HG02623 (cell line): Measurements from ENCODE around the gene HRK.
A peak's percentile ranks its signal among the peaks of the same experiment; 100 is the strongest.
"Not testable (repeated sequence)": the region's sequence is repeated elsewhere in the genome, so short reads cannot be mapped to it uniquely, and the experiment has no call there.

Experiments used
- ATAC-seq: cut with Tn5 transposase; IDR thresholded peaks from one replicate; pipeline ENCODE4 v1.9.1; 2021; ENCODE audit warnings: moderate library complexity; ENCODE audit not compliant: unreplicated experiment

HRK gene

GRCh38 chr12:116820064-116820656 is 61.1 kb downstream of the HRK start:
- ATAC-seq = no peak

DNA sequence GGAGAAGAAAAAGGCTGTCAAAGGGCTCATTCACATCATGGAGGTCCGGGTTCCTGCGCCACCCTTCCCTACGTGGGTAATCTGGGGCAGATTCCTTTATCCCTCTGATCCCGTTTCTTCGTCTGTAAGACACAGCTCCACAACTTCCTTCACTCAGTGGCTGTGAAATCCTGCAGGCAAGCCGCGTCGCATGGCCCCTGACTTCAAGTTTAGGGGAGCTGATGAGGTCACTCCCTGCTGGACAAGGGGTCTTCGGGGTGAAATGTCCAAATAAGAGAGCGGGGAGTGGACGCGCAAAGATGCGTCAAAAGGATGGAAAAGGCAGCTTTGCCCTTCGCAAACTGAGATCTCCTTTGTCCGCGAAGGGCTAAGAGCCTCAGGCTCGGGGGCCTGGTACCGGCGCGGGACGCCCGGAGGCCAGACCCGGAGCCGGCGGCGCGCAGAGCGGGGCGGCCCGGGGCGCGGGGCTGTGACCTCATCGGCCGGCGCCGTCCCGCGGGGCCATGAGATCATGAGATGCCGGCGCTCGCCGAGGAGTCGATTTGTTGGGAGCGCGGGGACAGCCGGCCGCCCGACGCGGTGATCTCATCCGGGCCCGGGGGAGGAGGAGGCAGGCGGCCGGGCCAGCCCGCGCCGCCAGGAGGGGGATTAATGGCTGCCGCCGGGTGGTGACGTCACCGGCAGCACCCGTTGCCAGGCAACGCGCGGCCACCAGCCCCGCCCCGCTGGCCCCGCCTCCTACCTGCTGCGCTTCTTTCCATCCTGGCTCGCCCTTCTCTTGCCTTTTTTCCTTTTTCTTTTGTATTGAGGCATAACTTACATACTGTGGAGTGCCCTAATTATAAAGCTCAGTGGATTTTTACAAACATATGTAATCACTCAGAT is 62.1 kb downstream of the HRK start:
- ATAC-seq = peak; percentile 79

DNA sequence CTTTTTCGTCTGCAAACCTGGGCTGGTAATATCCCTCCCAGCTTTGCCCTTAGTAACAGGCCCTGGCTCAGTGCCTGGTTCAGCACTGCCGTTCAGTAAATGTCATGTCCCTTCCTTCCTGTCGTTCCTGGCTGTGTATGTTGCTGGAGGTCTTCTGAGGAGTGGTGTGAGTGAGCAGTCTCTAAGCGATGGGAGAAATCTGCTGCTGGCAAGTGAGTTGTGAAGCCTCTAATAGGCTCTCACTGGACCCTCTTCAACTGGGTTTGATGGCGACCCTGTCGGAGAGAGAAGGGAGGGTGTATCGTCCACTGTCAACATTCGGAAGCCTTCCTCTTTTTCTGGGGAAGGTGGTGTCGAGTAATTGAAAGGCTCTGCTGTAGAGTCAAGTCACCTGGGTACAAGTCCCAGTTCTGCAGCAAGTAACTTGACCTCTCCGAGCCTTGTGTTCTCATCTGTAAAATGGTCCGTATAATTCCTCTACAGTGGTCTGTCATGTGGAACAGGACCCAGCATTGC is 62.8 kb downstream of the HRK start:
- no peak for ATAC-seq

- not testable (repeated sequence) for ATAC-seq
Measured at GRCh38 chr12:116814766-116815165, 66.5 kb downstream of the HRK start.

- no peak for ATAC-seq
Measured at GRCh38 chr12:116813271-116814041, 67.8 kb downstream of the HRK start.

DNA sequence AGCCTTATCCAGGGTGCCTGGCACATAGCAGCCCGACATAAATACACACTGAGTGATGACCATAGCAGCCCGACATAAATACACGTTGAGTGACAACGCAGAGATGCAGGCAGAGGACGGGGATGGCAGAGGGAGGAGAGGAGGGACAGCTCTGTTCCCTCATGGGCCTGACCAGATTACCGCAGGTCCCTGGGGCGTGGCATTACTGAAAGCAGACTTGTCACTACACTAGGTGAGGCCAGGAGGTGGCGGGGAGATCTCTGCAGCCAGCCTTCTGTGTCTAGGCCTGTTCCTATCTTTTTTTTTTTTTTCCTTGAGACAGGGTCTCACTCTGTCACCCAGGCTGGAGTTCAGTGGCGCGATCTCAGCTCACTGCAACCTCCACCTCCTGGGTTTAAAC is 69.0 kb downstream of the HRK start:
- no peak for ATAC-seq

DNA sequence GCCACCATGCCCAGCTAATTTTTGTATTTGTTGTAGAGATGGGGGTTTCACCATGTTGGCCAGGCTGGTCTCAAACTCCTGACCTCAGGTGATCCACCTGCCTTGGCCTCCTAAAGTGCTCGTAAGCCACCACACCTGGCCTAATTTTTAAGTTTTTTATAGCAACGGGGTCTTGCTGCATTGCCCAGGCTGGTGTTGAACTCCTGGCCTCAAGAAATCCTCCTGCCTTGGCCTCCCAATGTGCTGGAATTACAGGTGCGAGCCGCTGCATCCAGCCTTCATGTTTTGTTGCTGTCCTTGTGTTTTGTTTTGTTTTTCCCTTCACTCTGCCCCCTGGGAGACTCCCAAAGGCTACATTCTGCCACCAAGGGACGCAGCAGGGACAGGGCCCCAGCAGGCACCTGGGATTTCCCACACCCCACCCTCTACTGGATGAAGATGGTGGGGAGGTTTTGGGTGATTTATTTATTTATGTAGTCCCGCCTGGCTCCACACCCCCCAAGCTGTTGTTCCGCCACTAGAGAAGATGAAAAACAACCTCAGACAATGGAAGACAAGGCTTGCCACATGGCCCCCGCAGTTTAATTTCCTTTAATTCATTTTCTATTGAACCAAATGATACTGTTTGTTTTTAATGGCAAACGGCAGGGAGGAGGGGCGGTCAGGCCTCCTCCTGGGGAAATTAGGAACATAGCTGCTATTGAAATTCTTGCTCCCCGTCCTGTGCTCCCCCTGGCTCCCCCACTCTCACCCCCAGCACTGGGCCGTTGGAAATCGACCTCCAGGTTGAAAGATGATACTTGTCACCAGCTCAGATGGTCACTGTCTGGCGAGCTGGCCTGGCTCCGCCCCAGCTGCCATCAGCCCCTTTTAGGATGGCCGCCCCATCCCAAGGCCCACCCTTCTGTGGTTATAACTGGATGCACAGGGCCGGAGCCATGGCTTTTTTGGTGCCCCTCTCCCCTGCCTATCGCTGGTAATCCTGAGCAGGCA is 72.8 kb downstream of the HRK start:
- ATAC-seq = no peak

GRCh38 chr12:116807546-116807945 is 73.7 kb downstream of the HRK start:
- no peak for ATAC-seq

- no peak for ATAC-seq
Measured at GRCh38 chr12:116806845-116807440, 74.3 kb downstream of the HRK start.
